GM21717 (cell line): ENCODE data around the gene SBK1.
"Not testable (repeated sequence)": the region's sequence is repeated elsewhere in the genome, so short reads cannot be mapped to it uniquely, and the experiment has no call there.

Experiments
- ATAC-seq: cut with Tn5 transposase; IDR thresholded peaks from one replicate; pipeline ENCODE4 v1.9.1; 2021; ENCODE audit warnings: mild to moderate bottlenecking, moderate library complexity; ENCODE audit not compliant: unreplicated experiment

The SBK1 gene

GRCh38 chr16:28330232-28330631 is 37.9 kb downstream of the SBK1 start:
- ATAC-seq: not testable (repeated sequence)

- not testable (repeated sequence) for ATAC-seq
Measured at GRCh38 chr16:28330981-28331380, 38.7 kb downstream of the SBK1 start.

- ATAC-seq: not testable (repeated sequence)
Measured at GRCh38 chr16:28332632-28333031, 40.3 kb downstream of the SBK1 start.

- not testable (repeated sequence) for ATAC-seq
Measured at GRCh38 chr16:28335678-28336077, 43.4 kb downstream of the SBK1 start.

GRCh38 chr16:28336940-28337710 is 44.8 kb downstream of the SBK1 start:
- ATAC-seq: not testable (repeated sequence)

- ATAC-seq: not testable (repeated sequence)
Measured at GRCh38 chr16:28338230-28338629, 45.9 kb downstream of the SBK1 start.

GRCh38 chr16:28362600-28362999 is 70.3 kb downstream of the SBK1 start:
- ATAC-seq: not testable (repeated sequence)

GRCh38 chr16:28363408-28363807 is 71.1 kb downstream of the SBK1 start, which contains the start of gene NPIPB6:
TSS of gene NPIPB6 (minus strand) at chr16:28363508. CDS start at chr16:28362822, 686 bp downstream.
- ATAC-seq: not testable (repeated sequence)

- peak; percentile 83 for ATAC-seq
Measured at GRCh38 chr16:28364268-28365173, 72.2 kb downstream of the SBK1 start.

- not testable (repeated sequence) for ATAC-seq
Measured at GRCh38 chr16:28367926-28368325, 75.6 kb downstream of the SBK1 start.
